Fibroblast of lung (primary cell): ENCODE measurements around the gene FGF14. TPM values are rescaled to one million over a fixed set of nuclear protein-coding genes. Genes with fewer than 3 reads are reported as not detected.

ENCODE experiments used
- DNase-seq, 2 donors: peaks; one replicate each; pipeline versions ENCODE4 v3.0.0 to v3.0.0-alpha.2; 2010; ENCODE audit warnings: low read depth in 2 of 2
- H2AFZ ChIP-seq: 2 replicates; pipeline ENCODE4 v1.5.1; 2012; ENCODE audit warnings: low read length, control low read depth, inconsistent platforms
- H3K27ac ChIP-seq: 2 replicates; pipeline ENCODE4 v1.5.1; 2011; ENCODE audit warnings: low read length, control low read depth; ENCODE audit not compliant: insufficient read depth
- H3K27me3 ChIP-seq: 2 replicates; pipeline ENCODE4 v1.5.1; 2011; ENCODE audit warnings: mild to moderate bottlenecking, low read length; ENCODE audit not compliant: control insufficient read depth, insufficient read depth
- H3K36me3 ChIP-seq: 2 replicates; pipeline ENCODE4 v1.5.1; 2011; ENCODE audit warnings: low read length; ENCODE audit not compliant: control insufficient read depth, insufficient read depth
- H3K4me1 ChIP-seq: 2 replicates; pipeline ENCODE4 v1.5.1; 2011; ENCODE audit warnings: low read length; ENCODE audit not compliant: control insufficient read depth, insufficient read depth; ENCODE audit errors: extremely low read depth
- H3K4me2 ChIP-seq: 2 replicates; pipeline ENCODE4 v1.5.1; 2011; ENCODE audit warnings: low read length, control low read depth; ENCODE audit not compliant: insufficient read depth; ENCODE audit errors: extremely low read depth
- H3K4me3 ChIP-seq, 4 experiments: fragments of 200-600 bp in 1 of 4; sonication (generic) in 1 of 4; replicated peaks in 1 of 4; 2 replicates each; pipeline ENCODE4 v1.5.1; 2011 to 2016; ENCODE audit warnings: low read length in 4 of 4, low read depth in 3 of 4, mild to moderate bottlenecking in 3 of 4, control low read depth in 2 of 4, inconsistent platforms in 1 of 4, mixed read lengths in 1 of 4; ENCODE audit not compliant: insufficient read depth in 1 of 4; ENCODE audit errors: control extremely low read depth in 1 of 4
- H3K79me2 ChIP-seq: 2 replicates; pipeline ENCODE4 v1.5.1; 2012; ENCODE audit warnings: mild to moderate bottlenecking, low read length, inconsistent platforms; ENCODE audit not compliant: control insufficient read depth, insufficient read depth
- H3K9ac ChIP-seq: 2 replicates; pipeline ENCODE4 v1.5.1; 2011; ENCODE audit warnings: mild to moderate bottlenecking, low read length, control low read depth; ENCODE audit not compliant: insufficient read depth
- H3K9me3 ChIP-seq: 2 replicates; pipeline ENCODE4 v1.5.1; 2012; ENCODE audit warnings: low read depth, low read length; ENCODE audit not compliant: control insufficient read depth, insufficient read depth
- H4K20me1 ChIP-seq: 2 replicates; pipeline ENCODE4 v1.5.1; 2011; ENCODE audit warnings: low read length; ENCODE audit not compliant: control insufficient read depth, insufficient read depth; ENCODE audit errors: extremely low read depth
- EZH2 ChIP-seq: IDR thresholded peaks from 2 replicates; pipeline ENCODE4 v1.5.1; 2012; ENCODE audit warnings: low read length, control low read depth, mild to moderate bottlenecking; ENCODE audit errors: missing control alignments
- polyA minus RNA-seq: library from RNA; depleted of rRNA, polyadenylated mRNA; stranded (reverse); fragments of >200 nt; gene quantifications from 2 replicates; pipeline ENCODE4 v1.2.3, GENCODE V29; 2011; ENCODE audit warnings: low replicate concordance
- polyA plus RNA-seq, 2 donors: library from polyadenylated mRNA; depleted of rRNA in 1 of 2; stranded (reverse) in 1 of 2; unstranded in 1 of 2; fragments of >200 nt; gene quantifications; 2 replicates each; pipeline ENCODE4 v1.2.1, GENCODE V29; 2011 to 2012; ENCODE audit warnings: missing spikeins in 1 of 2
- total RNA-seq: library from RNA; depleted of rRNA; stranded (reverse); fragments of >200 nt; gene quantifications from 2 replicates; pipeline ENCODE4 v1.2.1, GENCODE V29; 2014
- TF ChIP-seq, protein P1 (sequence below), 2 donors: IDR thresholded peaks in 1 of 2; conservative IDR thresholded peaks in 1 of 2; 1 replicate in 1 of 2; 2 replicates in 1 of 2; pipeline ENCODE4 v1.5.1; 2011 to 2012; ENCODE audit warnings: low read length in 2 of 2, control low read depth in 1 of 2, inconsistent platforms in 1 of 2, low read depth in 1 of 2, mild to moderate bottlenecking in 1 of 2

Gene FGF14
- total RNA-seq (7.8 and 8.0 TPM in 2 replicates), polyA plus RNA-seq (0.37 and 0.94 TPM in 2 replicates), polyA minus RNA-seq (0.24 TPM in 1 of 2 replicates, not detected in the other)
- polyA plus RNA-seq (2012), result 0.67 and 1.2 TPM in 2 replicates

DNA sequence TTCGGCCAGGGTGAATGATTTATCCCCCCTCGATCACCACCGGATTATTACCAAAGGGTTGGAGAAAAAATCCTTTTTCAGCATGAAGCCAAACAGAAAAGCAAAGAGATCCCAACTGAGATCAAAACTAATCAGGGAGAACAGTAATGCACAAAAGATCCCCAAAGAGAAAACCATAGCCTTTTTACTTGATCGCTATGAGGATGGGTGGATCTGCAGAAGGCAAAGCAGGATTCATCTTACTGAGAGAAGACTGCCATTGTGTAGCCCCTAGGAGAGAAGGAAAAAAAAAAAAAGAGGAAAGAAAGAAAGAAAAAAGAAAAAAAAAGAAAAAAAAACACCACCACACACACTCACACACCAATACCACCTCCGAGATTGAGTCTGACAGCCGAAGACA, at the start of gene FGF14:
Gene FGF14 (minus strand): TSS at position 283 of the 400 bp plus-strand sequence.
- Histone ChIP-seq H3K9me3 (no peaks in the 10 kb centered on the region), H3K4me2 (peak within 1 kb of the TSS; percentile 100), H2AFZ (peak within 1 kb of the TSS; percentile 87), H3K27me3 (no peaks in the 10 kb centered on the region), H4K20me1 (no peaks in the 10 kb centered on the region), H3K27ac (peak within 1 kb of the TSS; percentile 0), H3K36me3 (no peaks in the 10 kb centered on the region), H3K4me1 (peaks cover 7% of the 10 kb centered on the region), H3K4me3 (peak within 1 kb of the TSS; percentile 68 to 82 (median 70)), H3K79me2 (no peaks in the 10 kb centered on the region), H3K9ac (no peak within 1 kb of the TSS)
- DNase-seq, result peak in 1 of 2 donors; percentile 11
- no peak for TF ChIP-seq EZH2
- TF ChIP-seq, protein P1, sequence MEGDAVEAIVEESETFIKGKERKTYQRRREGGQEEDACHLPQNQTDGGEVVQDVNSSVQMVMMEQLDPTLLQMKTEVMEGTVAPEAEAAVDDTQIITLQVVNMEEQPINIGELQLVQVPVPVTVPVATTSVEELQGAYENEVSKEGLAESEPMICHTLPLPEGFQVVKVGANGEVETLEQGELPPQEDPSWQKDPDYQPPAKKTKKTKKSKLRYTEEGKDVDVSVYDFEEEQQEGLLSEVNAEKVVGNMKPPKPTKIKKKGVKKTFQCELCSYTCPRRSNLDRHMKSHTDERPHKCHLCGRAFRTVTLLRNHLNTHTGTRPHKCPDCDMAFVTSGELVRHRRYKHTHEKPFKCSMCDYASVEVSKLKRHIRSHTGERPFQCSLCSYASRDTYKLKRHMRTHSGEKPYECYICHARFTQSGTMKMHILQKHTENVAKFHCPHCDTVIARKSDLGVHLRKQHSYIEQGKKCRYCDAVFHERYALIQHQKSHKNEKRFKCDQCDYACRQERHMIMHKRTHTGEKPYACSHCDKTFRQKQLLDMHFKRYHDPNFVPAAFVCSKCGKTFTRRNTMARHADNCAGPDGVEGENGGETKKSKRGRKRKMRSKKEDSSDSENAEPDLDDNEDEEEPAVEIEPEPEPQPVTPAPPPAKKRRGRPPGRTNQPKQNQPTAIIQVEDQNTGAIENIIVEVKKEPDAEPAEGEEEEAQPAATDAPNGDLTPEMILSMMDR (conservative IDR thresholded peaks at IDR 0.05 in 1 of 2, IDR thresholded peaks at IDR 0.05 in 1 of 2; ENCODE audit: low read depth in 1 of 2, low read length in 2 of 2), result no peak

DNA sequence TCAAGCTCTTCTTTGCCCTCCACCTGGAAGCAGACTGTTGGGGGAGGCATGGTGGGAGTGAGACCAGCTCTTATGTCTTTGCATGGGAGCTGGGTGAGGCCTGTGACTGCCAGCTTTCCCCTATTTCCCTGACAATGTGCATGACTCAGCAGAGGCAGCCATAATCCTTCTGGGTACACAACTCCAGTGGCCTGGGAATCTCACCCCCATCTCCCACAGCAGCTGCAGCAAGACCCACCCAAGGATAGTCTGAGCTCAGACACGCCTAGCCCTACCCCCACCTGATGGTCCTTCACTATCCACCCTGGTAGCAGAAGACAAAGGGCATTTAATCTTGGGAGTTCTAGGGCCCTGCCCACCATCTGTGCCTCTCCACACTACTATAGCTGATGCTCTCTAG, 41.4 kb upstream of the FGF14 start:
- no peaks in the 10 kb centered on the region for H4K20me1 ChIP-seq
- H3K27me3 ChIP-seq, result no peaks in the 10 kb centered on the region
- no peak overlapping the region for H3K4me3 ChIP-seq
- no peaks in the 10 kb centered on the region for H3K36me3 ChIP-seq
- TF ChIP-seq EZH2, result no peak
- TF ChIP-seq, protein P1 (conservative IDR thresholded peaks at IDR 0.05 in 1 of 2, IDR thresholded peaks at IDR 0.05 in 1 of 2; ENCODE audit: low read depth in 1 of 2, low read length in 2 of 2), result no peak
- no peaks in the 10 kb centered on the region for H3K4me1 ChIP-seq
- no peaks in the 10 kb centered on the region for H3K79me2 ChIP-seq
- H3K9me3 ChIP-seq, result no peaks in the 10 kb centered on the region
- no peak overlapping the region for H2AFZ ChIP-seq
- no peak overlapping the region for H3K4me2 ChIP-seq
- H3K27ac ChIP-seq, result no peak overlapping the region
- DNase-seq, result no peak
- no peak overlapping the region for H3K9ac ChIP-seq

DNA sequence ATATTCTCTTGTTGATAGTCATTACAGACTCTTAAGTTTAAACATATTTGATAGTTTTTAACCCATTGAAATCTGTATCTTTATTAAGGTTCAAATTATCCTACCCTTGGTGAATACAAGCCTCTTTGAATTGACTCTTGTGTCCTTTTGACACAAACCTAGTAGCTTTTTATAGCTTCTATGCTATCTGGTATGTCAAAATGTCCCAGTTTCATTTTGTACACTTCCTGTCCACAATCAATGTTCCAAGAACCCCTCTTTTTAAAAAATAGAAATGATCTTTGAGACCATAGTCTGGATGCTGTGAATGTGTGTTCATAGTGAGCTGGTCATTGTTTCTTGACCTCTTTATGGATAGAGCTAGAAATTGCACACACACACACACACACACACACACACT, 39.2 kb upstream of the FGF14 start:
- Histone ChIP-seq H3K9ac (no peak overlapping the region), H2AFZ (no peak overlapping the region), H3K4me2 (no peak overlapping the region), H3K9me3 (no peaks in the 10 kb centered on the region), H3K27ac (no peak overlapping the region), H3K4me3 (no peak overlapping the region), H4K20me1 (no peaks in the 10 kb centered on the region), H3K27me3 (no peaks in the 10 kb centered on the region), H3K79me2 (no peaks in the 10 kb centered on the region), H3K4me1 (no peaks in the 10 kb centered on the region), H3K36me3 (no peaks in the 10 kb centered on the region)
- no peak for TF ChIP-seq EZH2
- TF ChIP-seq, protein P1 (conservative IDR thresholded peaks at IDR 0.05 in 1 of 2, IDR thresholded peaks at IDR 0.05 in 1 of 2; ENCODE audit: low read depth in 1 of 2, low read length in 2 of 2), result no peak
- DNase-seq, result no peak
